ENCODE results near the gene DRICH1.
"Not testable (repeated sequence)": the region's sequence is repeated elsewhere in the genome, so short reads cannot be mapped to it uniquely, and the experiment has no call there.

Gene DRICH1

GRCh38 chr22:23603266-23603665 lies 28.9 kb downstream of the DRICH1 start:
- Histone ChIP-seq H3K27me3 (ENCODE audit: insufficient read depth, low read length) (peaks cover 15% of the 10 kb centered on the region), H3K4me3 (ENCODE audit: low read length) (no peak overlapping the region), H3K9me3 (ENCODE audit: low read length) (no peaks in the 10 kb centered on the region), H3K4me1 (ENCODE audit: insufficient read depth, low read length) (no peaks in the 10 kb centered on the region), H3K36me3 (ENCODE audit: insufficient read depth, low read length) (no peaks in the 10 kb centered on the region), H2AFZ (ENCODE audit: low read depth, low read length) (no peak overlapping the region)

DNA sequence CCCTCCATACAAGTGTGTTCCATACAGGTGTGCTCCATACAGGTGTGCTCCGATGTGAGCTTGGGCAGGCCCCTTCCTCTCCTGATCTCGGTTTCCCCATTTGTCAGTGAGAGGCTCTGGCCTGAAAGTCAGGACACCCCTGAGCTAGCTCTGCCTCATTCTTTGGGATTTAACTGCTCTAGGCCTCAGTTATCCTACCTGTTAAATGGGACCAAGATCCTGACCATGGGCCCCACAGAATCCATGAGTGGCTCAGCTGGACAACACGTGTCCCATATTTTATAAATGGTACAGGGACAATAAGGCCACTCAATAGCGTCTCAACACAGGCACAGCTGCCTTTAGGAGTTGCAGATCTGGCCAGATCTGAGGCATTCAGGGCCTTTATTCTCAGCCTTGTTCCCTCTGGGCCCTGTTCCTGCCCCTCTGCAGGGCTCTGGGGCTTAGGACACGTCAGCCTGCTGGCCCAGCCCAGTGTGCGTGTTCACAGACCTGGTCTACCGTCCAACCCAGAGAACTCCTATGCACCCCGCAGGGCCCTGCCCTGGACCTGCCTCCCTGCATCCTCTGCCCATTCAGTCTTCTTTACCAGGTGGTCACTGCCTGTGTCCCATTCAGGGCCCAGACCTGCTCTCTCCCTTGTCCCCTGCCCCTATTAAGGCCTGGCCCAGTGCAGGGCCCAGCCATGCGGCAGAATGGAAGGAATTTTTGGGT lies 33.2 kb downstream of the DRICH1 start:
- Histone ChIP-seq H3K4me3 (ENCODE audit: low read length) (no peak overlapping the region), H3K4me1 (ENCODE audit: insufficient read depth, low read length) (no peaks in the 10 kb centered on the region), H2AFZ (ENCODE audit: low read depth, low read length) (no peak overlapping the region), H3K27me3 (ENCODE audit: insufficient read depth, low read length) (peaks cover 5% of the 10 kb centered on the region), H3K9me3 (ENCODE audit: low read length) (no peaks in the 10 kb centered on the region), H3K36me3 (ENCODE audit: insufficient read depth, low read length) (no peaks in the 10 kb centered on the region)

DNA sequence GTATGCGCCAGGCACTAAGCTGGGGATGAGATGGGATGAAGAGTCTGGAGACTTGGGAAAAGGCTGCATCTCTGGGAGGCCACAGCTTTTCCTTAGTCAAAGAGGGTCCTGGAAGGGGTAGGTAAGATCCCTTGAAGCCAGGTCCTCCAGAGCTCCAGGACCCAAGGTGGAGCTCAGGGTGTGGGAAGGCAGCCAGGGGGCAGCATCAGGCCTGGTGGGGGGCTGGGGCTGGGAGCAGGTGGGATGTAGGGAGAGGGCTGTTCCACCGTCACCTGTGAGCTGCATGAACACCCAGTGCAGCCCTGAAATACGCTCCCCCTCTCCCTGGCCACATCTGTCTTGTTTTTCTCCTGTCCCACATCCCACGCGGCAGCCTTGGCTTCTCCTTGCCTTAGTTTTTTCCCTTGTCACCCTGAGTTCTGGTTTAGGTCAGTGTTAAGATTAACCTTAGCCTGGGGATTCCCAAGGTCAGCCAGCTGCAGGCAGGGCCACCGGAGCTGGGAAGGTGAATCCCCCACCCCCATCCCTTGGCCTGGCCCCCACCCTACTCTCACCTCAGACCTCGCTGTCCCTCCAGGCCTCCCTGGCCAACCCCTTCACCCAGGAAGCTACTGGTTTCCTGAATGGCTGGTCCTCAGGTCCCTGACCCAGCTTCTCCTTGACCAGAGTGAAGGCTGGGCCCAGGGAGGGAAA lies 34.4 kb downstream of the DRICH1 start:
- not testable (repeated sequence) for H3K27me3 ChIP-seq (ENCODE audit: insufficient read depth, low read length); H3K4me3 ChIP-seq (ENCODE audit: low read length); H3K9me3 ChIP-seq (ENCODE audit: low read length); H3K4me1 ChIP-seq (ENCODE audit: insufficient read depth, low read length); H2AFZ ChIP-seq (ENCODE audit: low read depth, low read length); H3K36me3 ChIP-seq (ENCODE audit: insufficient read depth, low read length)

DNA sequence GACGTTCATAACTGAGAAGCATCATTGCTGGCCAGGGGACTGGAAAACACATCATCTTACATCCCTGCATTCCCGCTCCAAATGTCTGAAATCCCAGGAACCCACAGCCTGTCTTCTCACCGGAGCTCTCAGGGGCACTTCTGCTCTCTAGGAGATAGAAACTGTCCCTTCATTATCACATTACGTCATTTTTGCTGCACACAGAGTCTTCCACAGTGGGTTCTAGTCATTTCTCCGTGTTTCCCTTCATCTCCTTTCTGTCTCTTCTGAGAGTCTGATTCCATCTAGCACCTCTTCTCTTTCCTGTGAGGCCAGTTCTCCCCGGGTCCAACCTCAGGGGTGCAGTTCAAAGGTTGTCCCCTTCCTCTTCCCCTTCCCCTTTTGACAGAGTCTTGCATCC lies 36.2 kb downstream of the DRICH1 start:
- not testable (repeated sequence) for H3K36me3 ChIP-seq (ENCODE audit: insufficient read depth, low read length); H3K4me3 ChIP-seq (ENCODE audit: low read length); H3K27me3 ChIP-seq (ENCODE audit: insufficient read depth, low read length); H3K4me1 ChIP-seq (ENCODE audit: insufficient read depth, low read length); H2AFZ ChIP-seq (ENCODE audit: low read depth, low read length); H3K9me3 ChIP-seq (ENCODE audit: low read length)

DNA sequence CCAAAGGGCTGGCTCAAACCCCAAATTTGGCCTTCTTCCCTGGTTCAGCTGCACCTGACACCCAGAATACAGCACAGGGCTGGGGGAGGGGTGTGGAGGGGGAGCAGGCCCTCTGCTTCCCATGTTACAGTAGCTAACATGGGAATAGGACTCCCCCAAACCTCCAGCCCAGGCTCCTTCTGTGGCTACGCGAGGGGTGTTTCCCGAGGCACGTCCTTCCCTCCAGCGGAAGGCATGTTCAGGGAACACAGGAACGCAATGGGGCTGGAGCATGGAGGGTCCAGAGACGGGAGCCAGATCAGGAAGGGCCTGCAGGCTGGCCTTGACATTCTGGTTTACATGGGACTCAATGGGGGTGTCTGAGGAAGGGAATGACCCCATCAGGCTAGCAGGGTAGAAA lies 40.3 kb downstream of the DRICH1 start:
- no peak overlapping the region for H2AFZ ChIP-seq (ENCODE audit: low read depth, low read length)
- H3K9me3 ChIP-seq (ENCODE audit: low read length), result no peaks in the 10 kb centered on the region
- H3K4me3 ChIP-seq (ENCODE audit: low read length), result no peak overlapping the region
- no peaks in the 10 kb centered on the region for H3K36me3 ChIP-seq (ENCODE audit: insufficient read depth, low read length)
- no peaks in the 10 kb centered on the region for H3K27me3 ChIP-seq (ENCODE audit: insufficient read depth, low read length)
- H3K4me1 ChIP-seq (ENCODE audit: insufficient read depth, low read length), result no peaks in the 10 kb centered on the region

DNA sequence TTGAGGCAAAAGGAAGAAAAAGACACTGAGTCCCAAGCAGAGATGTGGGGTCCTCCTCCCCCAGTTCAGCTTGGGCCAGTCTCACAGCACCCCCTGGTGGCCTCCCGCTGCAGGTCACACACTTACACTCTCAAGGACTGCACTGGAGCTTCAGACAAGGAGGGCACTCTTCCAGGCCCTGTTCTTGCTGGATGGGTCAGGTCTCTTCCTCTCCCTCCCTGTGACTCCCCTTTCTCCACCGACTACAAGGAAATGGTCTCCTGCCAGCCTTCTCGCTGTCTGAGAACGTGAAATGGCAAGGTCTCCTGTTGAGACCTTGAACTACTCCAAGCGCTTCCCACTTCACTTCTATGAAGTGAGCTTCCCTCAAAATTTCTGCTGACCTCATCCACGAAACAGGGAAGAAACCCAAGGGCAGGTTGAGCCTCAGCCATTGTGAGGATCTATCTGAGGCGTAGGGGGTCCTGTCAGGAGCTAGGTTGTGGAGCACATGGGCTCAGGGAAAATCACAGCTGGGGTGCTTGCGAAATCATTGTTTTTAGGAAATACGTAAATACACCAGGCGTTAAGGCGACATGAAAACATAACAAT lies 40.8 kb downstream of the DRICH1 start:
- Histone ChIP-seq H3K27me3 (ENCODE audit: insufficient read depth, low read length) (no peaks in the 10 kb centered on the region), H3K4me3 (ENCODE audit: low read length) (no peak overlapping the region), H3K9me3 (ENCODE audit: low read length) (no peaks in the 10 kb centered on the region), H2AFZ (ENCODE audit: low read depth, low read length) (no peak overlapping the region), H3K4me1 (ENCODE audit: insufficient read depth, low read length) (no peaks in the 10 kb centered on the region), H3K36me3 (ENCODE audit: insufficient read depth, low read length) (no peaks in the 10 kb centered on the region)

DNA sequence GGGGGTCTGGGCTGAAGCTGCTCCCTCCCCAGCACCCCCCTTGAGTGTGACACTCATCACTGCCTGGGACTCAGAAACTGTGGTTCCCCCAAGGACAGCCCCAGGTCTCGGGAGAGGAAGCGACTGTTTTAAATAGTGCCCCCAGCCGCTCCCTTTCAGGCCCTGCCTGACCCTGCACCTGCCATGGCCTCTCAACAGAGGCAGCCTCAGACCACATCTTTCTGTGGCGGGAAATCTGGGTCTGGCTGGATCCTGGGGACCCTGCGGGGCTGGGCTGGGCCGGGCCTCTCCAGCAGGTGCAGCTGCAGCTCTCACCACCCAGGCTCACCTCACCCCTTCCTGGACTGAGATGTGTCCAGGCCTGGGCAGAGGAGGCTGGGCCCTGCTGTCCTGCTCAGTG lies 48.3 kb downstream of the DRICH1 start:
- H3K27me3 ChIP-seq (ENCODE audit: insufficient read depth, low read length), result peaks cover 4% of the 10 kb centered on the region
- no peaks in the 10 kb centered on the region for H3K9me3 ChIP-seq (ENCODE audit: low read length)
- H3K4me1 ChIP-seq (ENCODE audit: insufficient read depth, low read length), result no peaks in the 10 kb centered on the region
- H2AFZ ChIP-seq (ENCODE audit: low read depth, low read length), result no peak overlapping the region
- H3K36me3 ChIP-seq (ENCODE audit: insufficient read depth, low read length), result no peaks in the 10 kb centered on the region
- no peak overlapping the region for H3K4me3 ChIP-seq (ENCODE audit: low read length)

GRCh38 chr22:23583153-23583552 lies 49.0 kb downstream of the DRICH1 start:
- Histone ChIP-seq H3K27me3 (ENCODE audit: insufficient read depth, low read length) (peaks cover 4% of the 10 kb centered on the region), H3K36me3 (ENCODE audit: insufficient read depth, low read length) (no peaks in the 10 kb centered on the region), H2AFZ (ENCODE audit: low read depth, low read length) (no peak overlapping the region), H3K4me3 (ENCODE audit: low read length) (no peak overlapping the region), H3K4me1 (ENCODE audit: insufficient read depth, low read length) (no peaks in the 10 kb centered on the region), H3K9me3 (ENCODE audit: low read length) (no peaks in the 10 kb centered on the region)

DNA sequence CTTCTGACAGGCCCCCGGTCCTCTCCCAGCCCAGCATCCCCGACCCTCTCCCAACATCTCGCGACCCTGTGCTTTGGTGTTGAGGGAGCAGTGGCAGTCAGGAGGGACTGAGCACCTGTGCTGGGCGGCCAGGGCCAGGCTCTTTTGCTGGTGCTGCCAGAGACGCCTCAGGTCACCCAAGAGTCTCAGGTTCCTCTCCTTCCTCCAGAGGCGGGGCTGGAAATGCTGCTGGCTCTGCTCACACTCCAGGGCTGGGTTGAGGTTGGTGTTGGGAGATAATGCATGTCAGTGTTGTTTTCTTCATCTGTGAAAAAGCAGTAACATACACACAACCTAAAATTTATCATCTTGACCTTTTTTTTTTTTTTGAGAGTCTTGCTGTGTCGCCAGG lies 50.9 kb downstream of the DRICH1 start:
- Histone ChIP-seq H3K27me3 (ENCODE audit: insufficient read depth, low read length) (peaks cover 4% of the 10 kb centered on the region), H2AFZ (ENCODE audit: low read depth, low read length) (no peak overlapping the region), H3K4me1 (ENCODE audit: insufficient read depth, low read length) (no peaks in the 10 kb centered on the region), H3K9me3 (ENCODE audit: low read length) (no peaks in the 10 kb centered on the region), H3K4me3 (ENCODE audit: low read length) (no peak overlapping the region), H3K36me3 (ENCODE audit: insufficient read depth, low read length) (no peaks in the 10 kb centered on the region)

DNA sequence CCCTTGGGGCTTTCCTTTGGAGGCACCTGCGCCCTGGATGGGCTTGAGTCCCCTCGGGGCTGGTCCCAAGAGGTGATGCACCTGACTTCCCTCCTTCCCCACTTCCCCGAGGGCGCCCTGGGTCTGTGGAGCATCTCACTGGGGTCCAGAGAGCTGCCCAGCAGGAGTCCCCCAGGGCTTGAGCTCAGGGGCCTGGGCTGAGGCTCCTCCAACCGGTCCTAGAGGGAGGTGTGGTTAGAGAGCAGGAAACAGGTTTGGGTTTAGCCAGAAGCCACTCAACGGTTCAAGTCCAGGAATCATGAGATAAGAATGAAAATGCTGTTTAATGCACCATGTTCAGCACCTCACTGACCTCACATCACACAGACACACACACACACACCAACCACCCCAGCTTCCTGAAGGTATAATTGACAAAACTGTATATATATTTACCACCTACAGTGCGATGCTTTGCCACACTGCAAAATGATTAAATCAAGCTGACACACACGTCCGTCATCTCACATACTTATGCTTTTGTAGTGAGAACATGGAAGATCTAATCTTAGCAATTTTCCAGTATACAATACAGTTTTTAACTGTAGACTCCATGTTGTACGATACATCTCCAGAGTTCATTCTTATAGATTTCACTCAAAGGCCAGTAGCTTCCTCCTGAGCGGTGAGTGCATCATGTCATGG lies 51.4 kb downstream of the DRICH1 start:
- Histone ChIP-seq H3K27me3 (ENCODE audit: insufficient read depth, low read length) (peaks cover 4% of the 10 kb centered on the region), H3K4me3 (ENCODE audit: low read length) (no peak overlapping the region)

DNA sequence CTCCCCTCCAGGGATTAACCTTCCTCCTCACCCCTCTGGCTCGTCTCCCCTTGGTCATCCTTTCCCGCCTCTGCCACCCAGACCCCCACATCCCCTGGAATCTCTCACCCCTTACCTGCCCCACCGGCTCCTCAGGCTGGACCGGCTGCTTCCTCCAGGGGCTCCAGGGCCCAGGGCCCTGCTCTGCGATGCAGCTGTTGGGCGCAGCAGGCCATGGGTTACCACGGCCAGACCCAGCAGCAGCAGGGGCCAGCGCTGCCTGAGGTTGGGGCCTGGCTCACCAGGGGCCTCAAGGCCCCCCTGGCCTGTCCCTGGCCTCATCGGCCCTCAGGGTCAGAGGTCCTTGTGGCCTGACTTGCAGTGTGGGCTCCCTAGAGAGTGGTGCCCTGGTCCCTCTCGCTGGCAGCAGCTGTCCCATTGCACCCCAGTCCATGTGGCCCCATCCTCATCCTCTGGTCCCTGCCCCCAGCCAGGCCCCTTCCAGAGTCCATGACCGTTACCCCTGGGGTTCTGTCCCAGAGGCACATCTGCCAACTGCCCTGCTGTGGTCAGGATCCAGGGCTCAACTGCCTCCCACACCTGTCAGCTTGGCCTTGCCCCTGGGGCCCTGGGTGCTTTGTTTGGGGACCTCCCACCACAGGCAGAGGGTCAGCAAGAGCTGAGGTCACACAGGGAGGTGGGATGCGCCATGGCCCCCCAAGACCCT lies 52.1 kb downstream of the DRICH1 start, which contains the start of gene IGLL1:
Gene IGLL1, minus strand, starts transcription at position 421 of the 706 bp plus-strand sequence. Its CDS starts 100 bp downstream, at position 321.
- Histone ChIP-seq H3K9me3 (ENCODE audit: low read length) (no peaks in the 10 kb centered on the region), H3K27me3 (ENCODE audit: insufficient read depth, low read length) (peaks cover 4% of the 10 kb centered on the region), H3K4me1 (ENCODE audit: insufficient read depth, low read length) (no peaks in the 10 kb centered on the region), H3K36me3 (ENCODE audit: insufficient read depth, low read length) (no peaks in the 10 kb centered on the region), H3K4me3 (ENCODE audit: low read length) (no peak within 1 kb of the TSS), H2AFZ (ENCODE audit: low read depth, low read length) (no peak within 1 kb of the TSS)

More for the DNA sequence above, 51.4 kb downstream of the DRICH1 start:
- Histone ChIP-seq H3K36me3 (ENCODE audit: insufficient read depth, low read length) (no peaks in the 10 kb centered on the region), H3K9me3 (ENCODE audit: low read length) (no peaks in the 10 kb centered on the region), H3K4me1 (ENCODE audit: insufficient read depth, low read length) (no peaks in the 10 kb centered on the region), H2AFZ (ENCODE audit: low read depth, low read length) (no peak overlapping the region)

DNA sequence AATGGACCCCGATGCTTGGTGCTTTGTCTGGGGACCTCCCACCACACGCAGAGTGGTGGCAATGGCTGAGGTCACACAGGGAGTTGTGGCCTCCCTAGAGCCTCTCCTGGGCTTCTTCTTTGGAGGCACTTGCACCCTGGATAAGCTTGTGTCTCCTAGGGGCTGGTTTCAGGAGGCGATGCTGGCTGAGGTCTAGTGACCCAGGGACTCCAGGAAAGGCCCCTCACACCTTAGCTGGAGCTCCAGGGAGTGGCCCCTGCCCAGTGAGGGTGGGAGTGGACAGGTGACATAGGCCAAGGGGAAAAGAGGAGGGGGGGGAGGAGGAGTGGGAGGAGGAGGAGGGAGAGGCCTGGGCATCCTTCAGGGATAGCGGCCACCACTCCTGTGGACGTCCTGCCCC lies 52.8 kb downstream of the DRICH1 start:
- H3K4me1 ChIP-seq (ENCODE audit: insufficient read depth, low read length), result no peaks in the 10 kb centered on the region
- H2AFZ ChIP-seq (ENCODE audit: low read depth, low read length), result no peak overlapping the region
- H3K4me3 ChIP-seq (ENCODE audit: low read length), result no peak overlapping the region
- no peaks in the 10 kb centered on the region for H3K9me3 ChIP-seq (ENCODE audit: low read length)
- peaks cover 4% of the 10 kb centered on the region for H3K27me3 ChIP-seq (ENCODE audit: insufficient read depth, low read length)
- H3K36me3 ChIP-seq (ENCODE audit: insufficient read depth, low read length), result no peaks in the 10 kb centered on the region

GRCh38 chr22:23578306-23578705 lies 53.8 kb downstream of the DRICH1 start:
- H3K4me1 ChIP-seq (ENCODE audit: insufficient read depth, low read length), result no peaks in the 10 kb centered on the region

More at GRCh38 chr22:23578306-23578705, 53.8 kb downstream of the DRICH1 start:
- H3K27me3 ChIP-seq (ENCODE audit: insufficient read depth, low read length), result no peaks in the 10 kb centered on the region
- no peaks in the 10 kb centered on the region for H3K36me3 ChIP-seq (ENCODE audit: insufficient read depth, low read length)
- no peak overlapping the region for H3K4me3 ChIP-seq (ENCODE audit: low read length)
- no peaks in the 10 kb centered on the region for H3K9me3 ChIP-seq (ENCODE audit: low read length)
- no peak overlapping the region for H2AFZ ChIP-seq (ENCODE audit: low read depth, low read length)

Measured in neuron (in vitro differentiated cells).